H1 (cell line): ENCODE results near the gene GTF2B. TPM values are rescaled to one million over a fixed set of nuclear protein-coding genes. Genes with fewer than 3 reads are reported as not detected.

Source experiments
- ATF2 ChIP-seq: IDR thresholded peaks from 2 replicates; pipeline ENCODE4 v1.6.1; 2012; ENCODE audit warnings: low read length, inconsistent platforms
- JUN ChIP-seq: IDR thresholded peaks from 2 replicates; pipeline ENCODE4 v1.6.1; 2011; ENCODE audit warnings: low read depth, mild to moderate bottlenecking, improper control_type of control experiment, low read length
- PHF8 ChIP-seq: fragments of 200-600 bp; sonication (generic); conservative IDR thresholded peaks from 2 replicates; pipeline ENCODE4 v1.7.1; 2012; ENCODE audit warnings: low read depth, mild to moderate bottlenecking, inconsistent platforms, low read length, moderate library complexity
- SIN3A ChIP-seq, 2 experiments: IDR thresholded peaks in 1 of 2; conservative IDR thresholded peaks in 1 of 2; 2 replicates each; pipeline ENCODE4 v1.6.1; 2011 to 2012; ENCODE audit warnings: low read length in 2 of 2, improper control_type of control experiment in 1 of 2, low read depth in 1 of 2, mild to moderate bottlenecking in 1 of 2
- SIX5 ChIP-seq: IDR thresholded peaks from 2 replicates; pipeline ENCODE4 v1.6.1; 2011; ENCODE audit warnings: mild to moderate bottlenecking, low read depth, low read length
- SUZ12 ChIP-seq: fragments of 200-600 bp; sonication (generic); IDR thresholded peaks from 2 replicates; pipeline ENCODE4 v1.6.1; 2012; ENCODE audit warnings: mild to moderate bottlenecking, inconsistent platforms, low read length, moderate library complexity, mixed read lengths
- TEAD4 ChIP-seq: IDR thresholded peaks from 2 replicates; pipeline ENCODE4 v1.6.1; 2012; ENCODE audit warnings: low read depth, low read length, inconsistent platforms, mixed read lengths
- polyA plus RNA-seq, 7 experiments: library from polyadenylated mRNA; depleted of rRNA in 3 of 7; stranded (reverse) in 5 of 7; unstranded in 2 of 7; fragments of >200 nt in 5 of 7; fragments of 200-250 nt in 2 of 7; gene quantifications; 1 replicate in 5 of 7; 2 replicates in 1 of 7; 4 replicates in 1 of 7; pipeline versions ENCODE4 v1.2.1 to v1.2.3, GENCODE V29; 2011 to 2013; ENCODE audit warnings: missing spikeins in 2 of 7, mixed read lengths in 2 of 7
- total RNA-seq: library from RNA; stranded (reverse); fragmentation: NEBNext Ultra II Directional; extraction: Animal tissue kit (Norgen Biotek cat#: 25700); gene quantifications from 2 replicates; pipeline ENCODE4 v1.2.1, GENCODE V29; 2021

GTF2B gene
- total and polyA plus RNA-seq, 2 of the 8 experiments (the other 6 are each of a cell fraction or from before 2014, with no cell fraction given): 14.9 to 15.6 TPM

- TF ChIP-seq SIN3A (conservative IDR thresholded peaks at IDR 0.05 in 1 of 2, IDR thresholded peaks at IDR 0.05 in 1 of 2; ENCODE audit: low read depth in 1 of 2, low read length in 2 of 2) (no peak), TEAD4 (no peak), SIX5 (no peak), SUZ12 (no peak), JUN (no peak), PHF8 (no peak), ATF2 (no peak)
These were observed 2.6 kb downstream of the GTF2B start (continued) for GRCh38 chr1:88888750-88889149.
